GM21786 (cell line): Measurements from ENCODE around the gene RNF113A.
"Not testable (repeated sequence)": the region's sequence is repeated elsewhere in the genome, so short reads cannot be mapped to it uniquely, and the experiment has no call there.

ENCODE experiments used
- ATAC-seq: cut with Tn5 transposase; IDR thresholded peaks from one replicate; pipeline ENCODE4 v1.9.1; 2021; ENCODE audit not compliant: unreplicated experiment

The RNF113A gene

GRCh38 chrX:119871599-119872395 is at the start of gene RNF113A, which contains the start of gene NDUFA1:
TSS of gene RNF113A (minus strand) at chrX:119871733. CDS start at chrX:119871613, 120 bp downstream.
TSS of gene NDUFA1 (plus strand) at chrX:119871832. CDS start at chrX:119871912, 80 bp downstream.
- ATAC-seq, result peak; percentile 86

- no peak for ATAC-seq
Measured at GRCh38 chrX:119919835-119920585, 48.5 kb upstream of the RNF113A start.

- ATAC-seq, result no peak
Measured at GRCh38 chrX:119917877-119918276, 46.3 kb upstream of the RNF113A start.

- ATAC-seq, result no peak
Measured at GRCh38 chrX:119916310-119916709, 44.8 kb upstream of the RNF113A start.

GRCh38 chrX:119900976-119901375 is 29.4 kb upstream of the RNF113A start:
- no peak for ATAC-seq

- ATAC-seq, result no peak
Measured at GRCh38 chrX:119899125-119899524, 27.6 kb upstream of the RNF113A start.

GRCh38 chrX:119895843-119896326 is 24.4 kb upstream of the RNF113A start, which contains the start of gene AKAP14:
TSS of gene AKAP14 (plus strand) at chrX:119895893. CDS start at chrX:119903224, 7,331 bp downstream.
- ATAC-seq, result no peak

- ATAC-seq, result not testable (repeated sequence)
Measured at GRCh38 chrX:119891961-119892692, 20.6 kb upstream of the RNF113A start.

- ATAC-seq, result not testable (repeated sequence)
Measured at GRCh38 chrX:119890626-119891025, 19.1 kb upstream of the RNF113A start.

GRCh38 chrX:119887721-119888425 is 16.3 kb upstream of the RNF113A start:
- ATAC-seq, result peak; percentile 90

GRCh38 chrX:119885554-119886428 is 14.3 kb upstream of the RNF113A start:
- no peak for ATAC-seq

GRCh38 chrX:119880552-119881437 is 9.3 kb upstream of the RNF113A start:
- ATAC-seq, result peak; percentile 87

- ATAC-seq, result no peak
Measured at GRCh38 chrX:119880076-119880475, 8.5 kb upstream of the RNF113A start.

- no peak for ATAC-seq
Measured at GRCh38 chrX:119878740-119879139, 7.2 kb upstream of the RNF113A start.

GRCh38 chrX:119871245-119871598 is 311 bp downstream of the RNF113A start:
- peak; percentile 25 for ATAC-seq

GRCh38 chrX:119870626-119871131 is 854 bp downstream of the RNF113A start:
- peak; percentile 4 for ATAC-seq

GRCh38 chrX:119853444-119853843 is 18.1 kb downstream of the RNF113A start:
- no peak for ATAC-seq
